Dermis blood vessel endothelial cell (primary cell): Measurements from ENCODE around the gene MMD. TPM values are rescaled to one million over a fixed set of nuclear protein-coding genes. Genes with fewer than 3 reads are reported as not detected.
"Not testable (repeated sequence)": the region's sequence is repeated elsewhere in the genome, so short reads cannot be mapped to it uniquely, and the experiment has no call there.

ENCODE experiments used
- DNase-seq: peaks from one replicate; pipeline ENCODE4 v3.0.0; 2010
- total RNA-seq: library from RNA; depleted of rRNA; stranded (reverse); fragments of >200 nt; gene quantifications from 2 replicates; pipeline ENCODE4 v1.2.3, GENCODE V29; 2014

MMD gene
- total RNA-seq, 1 donor from 2014 or later, result 16.2 TPM

- DNase-seq, result no peak
Measured at GRCh38 chr17:55443904-55444303, 22.3 kb upstream of the MMD start.

GRCh38 chr17:55442953-55443683 lies 21.5 kb upstream of the MMD start:
- no peak for DNase-seq

- DNase-seq, result no peak
Measured at GRCh38 chr17:55442462-55442861, 20.8 kb upstream of the MMD start.

- no peak for DNase-seq
Measured at GRCh38 chr17:55441544-55441943, 19.9 kb upstream of the MMD start.

- no peak for DNase-seq
Measured at GRCh38 chr17:55440391-55440790, 18.8 kb upstream of the MMD start.

- no peak for DNase-seq
Measured at GRCh38 chr17:55437159-55437605, 15.5 kb upstream of the MMD start.

GRCh38 chr17:55436224-55437158 lies 14.9 kb upstream of the MMD start:
- no peak for DNase-seq

GRCh38 chr17:55435408-55435807 lies 13.8 kb upstream of the MMD start:
- DNase-seq, result no peak

- no peak for DNase-seq
Measured at GRCh38 chr17:55434721-55435120, 13.1 kb upstream of the MMD start.

- DNase-seq, result peak; percentile 44
Measured at GRCh38 chr17:55433629-55434422, 12.2 kb upstream of the MMD start.

- DNase-seq, result no peak
Measured at GRCh38 chr17:55433029-55433628, 11.5 kb upstream of the MMD start.

- no peak for DNase-seq
Measured at GRCh38 chr17:55432358-55433028, 10.9 kb upstream of the MMD start.

GRCh38 chr17:55431914-55432313 lies 10.3 kb upstream of the MMD start:
- not testable (repeated sequence) for DNase-seq

- peak; percentile 50 for DNase-seq
Measured at GRCh38 chr17:55430541-55431288, 9.1 kb upstream of the MMD start.

GRCh38 chr17:55427587-55427882 lies 5.9 kb upstream of the MMD start:
- DNase-seq, result no peak

GRCh38 chr17:55426851-55427586 lies 5.4 kb upstream of the MMD start:
- DNase-seq, result no peak

- DNase-seq, result no peak
Measured at GRCh38 chr17:55424893-55425540, 3.4 kb upstream of the MMD start.

GRCh38 chr17:55423535-55423934 lies 1.9 kb upstream of the MMD start:
- no peak for DNase-seq

- DNase-seq, result not testable (repeated sequence)
Measured at GRCh38 chr17:55422828-55423164, 1.2 kb upstream of the MMD start.

- peak; percentile 32 for DNase-seq
Measured at GRCh38 chr17:55420776-55421178, 858 bp downstream of the MMD start.
